ENCODE results near the gene AGPAT2.

DNA sequence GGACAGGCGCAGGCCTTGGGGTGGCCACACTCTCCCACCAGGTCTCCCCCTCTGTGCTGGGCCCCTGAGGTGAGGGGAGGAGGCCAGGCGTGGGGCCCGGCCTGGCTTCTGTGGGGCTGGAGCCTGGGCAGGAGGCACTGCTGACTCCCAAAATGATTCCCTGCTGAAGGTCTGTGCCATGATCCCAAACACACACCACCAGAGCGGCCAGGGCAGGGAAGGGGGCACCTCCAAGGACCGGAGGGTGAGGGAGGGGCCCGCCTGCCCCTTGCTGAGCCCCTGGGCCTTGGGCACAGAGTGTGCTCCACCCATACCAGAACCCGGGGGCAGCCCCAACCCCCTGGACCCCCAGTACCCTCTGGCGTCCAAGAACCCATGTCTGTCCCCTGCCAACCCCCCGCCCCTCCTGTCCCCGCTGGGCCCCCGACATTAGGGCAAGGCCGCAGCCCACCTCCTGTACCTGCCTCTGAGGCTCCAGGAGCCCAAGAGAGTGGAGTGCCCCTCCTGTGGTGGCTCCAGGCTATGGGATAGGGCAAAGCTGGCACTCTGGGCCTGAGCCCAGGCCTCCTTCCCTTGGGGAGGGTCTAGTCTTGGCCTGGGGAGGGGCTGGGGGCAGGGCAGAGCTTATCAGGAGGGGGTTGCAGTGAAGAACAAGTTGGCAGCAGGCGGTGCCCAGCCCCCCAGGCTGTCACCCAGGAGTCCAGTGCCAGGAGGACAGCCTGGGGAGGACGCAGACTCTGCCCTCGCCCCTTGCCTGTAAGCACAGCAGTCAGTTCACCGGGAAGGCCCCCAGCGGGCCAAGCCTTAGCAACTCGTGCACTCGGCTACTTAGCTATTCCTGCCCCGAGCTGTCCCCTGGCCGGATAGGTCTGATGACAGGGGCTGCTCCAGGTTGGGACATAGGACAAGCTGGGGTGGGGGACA lies 27.1 kb downstream of the AGPAT2 start:
- TF ChIP-seq, protein P1, sequence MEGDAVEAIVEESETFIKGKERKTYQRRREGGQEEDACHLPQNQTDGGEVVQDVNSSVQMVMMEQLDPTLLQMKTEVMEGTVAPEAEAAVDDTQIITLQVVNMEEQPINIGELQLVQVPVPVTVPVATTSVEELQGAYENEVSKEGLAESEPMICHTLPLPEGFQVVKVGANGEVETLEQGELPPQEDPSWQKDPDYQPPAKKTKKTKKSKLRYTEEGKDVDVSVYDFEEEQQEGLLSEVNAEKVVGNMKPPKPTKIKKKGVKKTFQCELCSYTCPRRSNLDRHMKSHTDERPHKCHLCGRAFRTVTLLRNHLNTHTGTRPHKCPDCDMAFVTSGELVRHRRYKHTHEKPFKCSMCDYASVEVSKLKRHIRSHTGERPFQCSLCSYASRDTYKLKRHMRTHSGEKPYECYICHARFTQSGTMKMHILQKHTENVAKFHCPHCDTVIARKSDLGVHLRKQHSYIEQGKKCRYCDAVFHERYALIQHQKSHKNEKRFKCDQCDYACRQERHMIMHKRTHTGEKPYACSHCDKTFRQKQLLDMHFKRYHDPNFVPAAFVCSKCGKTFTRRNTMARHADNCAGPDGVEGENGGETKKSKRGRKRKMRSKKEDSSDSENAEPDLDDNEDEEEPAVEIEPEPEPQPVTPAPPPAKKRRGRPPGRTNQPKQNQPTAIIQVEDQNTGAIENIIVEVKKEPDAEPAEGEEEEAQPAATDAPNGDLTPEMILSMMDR (IDR thresholded peaks at IDR 0.05; ENCODE audit: borderline replicate concordance, extremely low read depth, low read length, poor library complexity, severe bottlenecking), result no peak
- no peak for TF ChIP-seq EZH2 (IDR thresholded peaks at IDR 0.05; ENCODE audit: borderline replicate concordance, low read depth, low read length, severe bottlenecking)

Data from DND-41 (cell line).